SK-N-SH (cell line): ENCODE measurements around the gene TFIP11. TPM values are rescaled to one million over a fixed set of nuclear protein-coding genes. Genes with fewer than 3 reads are reported as not detected.

Experiments
- CTCF ChIA-PET: fragments of 300-600, 350-600 bp; formaldehyde crosslinking; extraction: SDS; loops from one replicate; lab custom pipeline; 2021; lab: Yijun Ruan, JAX
- POLR2A ChIA-PET: fragments of 350-600 bp; sonication (Branson Sonifier 250); formaldehyde crosslinking; extraction: SDS; loops from one replicate; lab custom pipeline; 2020; ENCODE audit warnings: antibody characterized with exemption, inconsistent platforms; lab: Yijun Ruan, JAX
- DNase-seq: peaks from one replicate; pipeline ENCODE4 v3.0.0; 2012
- H2AFZ ChIP-seq: fragments of 200-600 bp; sonication (generic); 2 replicates; pipeline ENCODE4 v1.8.1; 2016; ENCODE audit warnings: antibody characterized with exemption, mild to moderate bottlenecking, low read depth
- H3F3A ChIP-seq: fragments of 200-600 bp; sonication (generic); replicated peaks from 2 replicates; pipeline ENCODE3; 2016; ENCODE audit warnings: antibody characterized with exemption, mild to moderate bottlenecking; ENCODE audit not compliant: insufficient read depth
- H3K27ac ChIP-seq, 2 experiments: fragments of 200-500 bp in 1 of 2; fragments of 200-600 bp in 1 of 2; sonication (Bioruptor generic) in 1 of 2; sonication (generic), shearing (Covaris generic) in 1 of 2; 2 replicates each; pipeline versions ENCODE4 v1.5.1 to v1.6.1; 2014 to 2016; ENCODE audit warnings: low read depth in 2 of 2, inconsistent platforms in 1 of 2, low read length in 1 of 2, mild to moderate bottlenecking in 1 of 2, mixed read lengths in 1 of 2
- H3K27me3 ChIP-seq: fragments of 200-600 bp; sonication (generic), shearing (Covaris generic); 2 replicates; pipeline ENCODE4 v1.6.1; 2016; ENCODE audit warnings: mixed run types; ENCODE audit not compliant: insufficient read depth
- H3K36me3 ChIP-seq, 2 experiments: fragments of 200-500 bp in 1 of 2; fragments of 200-600 bp in 1 of 2; sonication (Bioruptor generic) in 1 of 2; sonication (generic) in 1 of 2; replicated peaks in 1 of 2; 2 replicates each; pipeline versions ENCODE3 to v1.5.1; 2014 to 2016; ENCODE audit warnings: low read length in 1 of 2, mild to moderate bottlenecking in 1 of 2; ENCODE audit not compliant: insufficient read depth in 2 of 2, control insufficient read depth in 1 of 2
- H3K4me1 ChIP-seq, 2 experiments: fragments of 200-500 bp in 1 of 2; fragments of 200-600 bp in 1 of 2; sonication (Bioruptor generic) in 1 of 2; sonication (generic), shearing (Covaris generic) in 1 of 2; 2 replicates each; pipeline versions ENCODE4 v1.5.1 to v1.6.1; 2014 to 2016; ENCODE audit warnings: low read depth in 1 of 2, low read length in 1 of 2, mixed run types in 1 of 2; ENCODE audit not compliant: insufficient read depth in 2 of 2, control insufficient read depth in 1 of 2
- H3K4me2 ChIP-seq: fragments of 200-600 bp; sonication (generic), shearing (Covaris generic); 2 replicates; pipeline ENCODE4 v1.6.1; 2017; ENCODE audit warnings: mixed run types
- H3K4me3 ChIP-seq, 2 experiments: fragments of 200-500 bp in 1 of 2; fragments of 200-600 bp in 1 of 2; sonication (Bioruptor generic) in 1 of 2; sonication (generic), shearing (Covaris generic) in 1 of 2; 2 replicates each; pipeline versions ENCODE4 v1.5.1 to v1.8.1; 2014 to 2016; ENCODE audit warnings: low read depth in 2 of 2, inconsistent platforms in 1 of 2, low read length in 1 of 2, mild to moderate bottlenecking in 1 of 2, mixed read lengths in 1 of 2, moderate library complexity in 1 of 2
- H3K79me2 ChIP-seq: fragments of 200-600 bp; sonication (generic); 2 replicates; pipeline ENCODE4 v1.8.1; 2017; ENCODE audit warnings: mild to moderate bottlenecking; ENCODE audit not compliant: insufficient read depth
- H3K9ac ChIP-seq: fragments of 200-600 bp; sonication (generic); 2 replicates; pipeline ENCODE4 v1.6.1; 2017; ENCODE audit warnings: mixed run types
- H3K9me2 ChIP-seq: fragments of 200-600 bp; sonication (generic); 2 replicates; pipeline ENCODE4 v1.6.1; 2017; ENCODE audit warnings: mixed run types
- H3K9me3 ChIP-seq: fragments of 200-600 bp; sonication (generic); 2 replicates; pipeline ENCODE4 v1.6.1; 2017; ENCODE audit warnings: mixed run types, mild to moderate bottlenecking, moderate library complexity
- H4K20me1 ChIP-seq: fragments of 200-600 bp; sonication (generic); 2 replicates; pipeline ENCODE4 v1.6.1; 2017; ENCODE audit warnings: mild to moderate bottlenecking, mixed run types; ENCODE audit not compliant: insufficient read depth
- ELF1 ChIP-seq: IDR thresholded peaks from 2 replicates; pipeline ENCODE4 v1.4.0; 2012
- EZH2phosphoT487 ChIP-seq: fragments of 200-600 bp; sonication (generic); IDR thresholded peaks from 2 replicates; pipeline ENCODE4 v1.6.1; 2017; ENCODE audit warnings: low read depth, mixed run types, mild to moderate bottlenecking, antibody characterized with exemption, moderate library complexity, borderline replicate concordance
- FOSL2 ChIP-seq: IDR thresholded peaks from 2 replicates; pipeline ENCODE4 v1.4.0; 2012; ENCODE audit warnings: low read depth, mild to moderate bottlenecking, moderate library complexity, borderline replicate concordance
- GATA2 ChIP-seq: sonication (generic); formaldehyde crosslinking; IDR thresholded peaks from 2 replicates; pipeline ENCODE4 v1.5.0; 2020; ENCODE audit warnings: mild to moderate bottlenecking, missing genetic modification reagents
- JUND ChIP-seq: IDR thresholded peaks from 2 replicates; pipeline ENCODE4 v1.4.0; 2012
- MEF2A ChIP-seq: IDR thresholded peaks from 2 replicates; pipeline ENCODE4 v1.4.0; 2012; ENCODE audit warnings: low read depth, borderline replicate concordance
- MXI1 ChIP-seq: IDR thresholded peaks from 2 replicates; pipeline ENCODE4 v1.6.1; 2012; ENCODE audit warnings: mild to moderate bottlenecking, low read depth, low read length, improper control_type of control experiment
- NRF1 ChIP-seq: IDR thresholded peaks from 2 replicates; pipeline ENCODE4 v1.6.1; 2012; ENCODE audit warnings: low read depth, mild to moderate bottlenecking, low read length
- RAD21 ChIP-seq: IDR thresholded peaks from 2 replicates; pipeline ENCODE4 v1.6.1; 2012; ENCODE audit warnings: mild to moderate bottlenecking, low read length
- RXRA ChIP-seq: IDR thresholded peaks from 2 replicates; pipeline ENCODE4 v1.4.0; 2012; ENCODE audit warnings: low read depth, mild to moderate bottlenecking, borderline replicate concordance
- TCF12 ChIP-seq: IDR thresholded peaks from 2 replicates; pipeline ENCODE4 v1.4.0; 2012
- YY1 ChIP-seq: IDR thresholded peaks from 2 replicates; pipeline ENCODE4 v1.4.0; 2012; ENCODE audit warnings: low read depth, mild to moderate bottlenecking
- WGBS: methylation state at CpG from one replicate; pipeline ENCODE4 v1.1.6; 2017; ENCODE audit warnings: low lambda C conversion rate; 5-methylcytosine and 5-hydroxymethylcytosine counted together
- polyA plus RNA-seq, 3 experiments: library from polyadenylated mRNA; depleted of rRNA; stranded (reverse); fragments of >200 nt; gene quantifications; 2 replicates each; pipeline ENCODE4 v1.2.3, GENCODE V29; 2012
- TF ChIP-seq, protein P1 (sequence below): IDR thresholded peaks from 2 replicates; pipeline ENCODE4 v1.6.1; 2012; ENCODE audit warnings: mild to moderate bottlenecking, low read depth, low read length, moderate library complexity
- TF ChIP-seq, protein P2 (sequence below): fragments of 200-600 bp; sonication (generic); IDR thresholded peaks from 2 replicates; pipeline ENCODE4 v1.6.1; 2017; ENCODE audit warnings: antibody characterized with exemption, mild to moderate bottlenecking, moderate library complexity

Gene TFIP11
- polyA plus RNA-seq, 1 of the 3 experiments (the other 2 are of a cell fraction), result 32.8 TPM

DNA sequence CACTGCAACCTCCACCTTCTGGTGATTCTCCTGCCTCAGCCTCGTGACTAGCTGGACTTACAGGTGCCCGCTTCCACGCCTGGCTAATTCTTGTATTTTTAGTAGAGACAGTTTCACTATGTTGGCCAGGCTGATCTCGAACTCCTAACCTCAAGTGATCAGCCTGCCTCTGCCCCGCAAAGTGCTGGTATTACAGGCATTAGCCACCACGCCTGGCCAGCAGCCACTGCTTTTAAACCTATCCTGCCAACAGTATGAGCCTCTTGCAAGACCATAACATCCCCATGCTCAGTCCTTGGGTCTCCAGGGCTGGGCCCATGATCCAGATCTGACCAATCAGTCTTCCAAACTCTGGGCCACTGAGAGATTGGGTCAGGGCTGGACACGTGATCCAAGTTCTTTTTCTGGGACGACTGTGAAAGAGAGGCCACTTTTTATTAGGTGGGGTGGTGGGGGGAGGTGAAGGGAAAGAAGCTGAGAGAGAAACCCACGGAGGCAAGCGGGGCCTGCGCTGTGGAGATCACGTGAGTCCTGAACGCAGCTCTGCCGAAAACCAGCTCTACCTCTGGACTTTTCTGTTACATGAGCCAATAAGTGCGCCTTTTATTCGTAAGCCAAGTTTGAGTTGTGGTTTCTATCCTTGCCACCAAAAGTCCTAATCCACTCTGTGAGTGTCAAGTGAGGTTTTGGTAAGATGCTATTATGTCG is 65.3 kb downstream of the TFIP11 start:
- no peaks in the 10 kb centered on the region; a peak in 1 of 4 replicates for H3K4me1 ChIP-seq
- H2AFZ ChIP-seq, result no peak overlapping the region
- no peak overlapping the region for H3K4me3 ChIP-seq
- no peak overlapping the region for H3K27ac ChIP-seq
- no peak for DNase-seq
- TF ChIP-seq TCF12 (no peak), MEF2A (no peak), GATA2 (no peak), RXRA (no peak)
- H3F3A ChIP-seq, result no peaks in the 10 kb centered on the region
- H3K4me2 ChIP-seq, result no peak overlapping the region
- H3K79me2 ChIP-seq, result no peaks in the 10 kb centered on the region
- H3K9me2 ChIP-seq, result no peaks in the 10 kb centered on the region
- no peaks in the 10 kb centered on the region for H3K9me3 ChIP-seq
- peaks cover 0 to 15% of the 10 kb centered on the region in 2 experiments for H3K36me3 ChIP-seq
- H3K27me3 ChIP-seq, result no peaks in the 10 kb centered on the region
- no peak overlapping the region for H3K9ac ChIP-seq
- ChIA-PET POLR2A (no interaction called here), CTCF (interaction anchor here (2.4 kb wide), 1 partner anchor 15 kb away, joined by 10 read pairs; no protein-coding TSS in a partner anchor)
- WGBS, result 89% methylated on average over 17 of the region's 17 CpGs
- no peaks in the 10 kb centered on the region for H4K20me1 ChIP-seq

DNA sequence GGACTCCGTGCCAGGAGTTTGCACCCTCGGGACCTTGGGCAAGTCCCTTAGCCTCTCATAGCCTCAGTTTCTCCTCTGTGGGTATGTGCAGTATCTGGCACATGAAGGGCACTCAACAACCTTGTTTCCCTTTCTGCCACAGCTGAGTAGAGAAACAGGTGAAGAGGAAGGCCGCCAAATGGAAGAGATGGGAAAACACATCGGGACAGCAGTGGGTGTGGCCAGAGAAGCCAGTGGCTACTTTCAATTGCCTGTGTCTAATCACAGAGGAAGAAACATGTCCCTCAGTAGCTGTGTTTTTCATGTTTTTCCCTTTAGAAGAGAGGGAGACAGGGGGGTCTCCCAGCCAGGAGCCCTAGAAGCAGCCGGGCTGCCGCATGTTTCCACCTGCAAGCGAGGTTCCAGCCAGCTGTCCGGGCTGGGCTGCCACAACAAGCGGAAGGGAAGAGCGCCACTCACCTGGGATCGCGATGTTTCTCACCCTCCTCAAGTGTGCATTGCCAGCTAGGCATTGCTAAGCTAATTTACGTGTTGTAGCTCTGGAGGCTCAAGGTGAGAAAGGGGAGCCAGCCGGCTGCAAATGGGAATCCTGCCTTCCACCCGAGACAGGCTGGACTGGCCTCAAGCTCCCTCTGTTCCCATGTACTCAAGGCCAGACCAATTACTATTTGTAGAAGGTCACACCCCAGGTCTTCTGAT is 66.5 kb downstream of the TFIP11 start:
- no peak overlapping the region for H3K4me2 ChIP-seq
- H3K4me1 ChIP-seq, result no peaks in the 10 kb centered on the region; a peak in 1 of 4 replicates
- no peak overlapping the region for H3K27ac ChIP-seq
- TF ChIP-seq, protein P1, sequence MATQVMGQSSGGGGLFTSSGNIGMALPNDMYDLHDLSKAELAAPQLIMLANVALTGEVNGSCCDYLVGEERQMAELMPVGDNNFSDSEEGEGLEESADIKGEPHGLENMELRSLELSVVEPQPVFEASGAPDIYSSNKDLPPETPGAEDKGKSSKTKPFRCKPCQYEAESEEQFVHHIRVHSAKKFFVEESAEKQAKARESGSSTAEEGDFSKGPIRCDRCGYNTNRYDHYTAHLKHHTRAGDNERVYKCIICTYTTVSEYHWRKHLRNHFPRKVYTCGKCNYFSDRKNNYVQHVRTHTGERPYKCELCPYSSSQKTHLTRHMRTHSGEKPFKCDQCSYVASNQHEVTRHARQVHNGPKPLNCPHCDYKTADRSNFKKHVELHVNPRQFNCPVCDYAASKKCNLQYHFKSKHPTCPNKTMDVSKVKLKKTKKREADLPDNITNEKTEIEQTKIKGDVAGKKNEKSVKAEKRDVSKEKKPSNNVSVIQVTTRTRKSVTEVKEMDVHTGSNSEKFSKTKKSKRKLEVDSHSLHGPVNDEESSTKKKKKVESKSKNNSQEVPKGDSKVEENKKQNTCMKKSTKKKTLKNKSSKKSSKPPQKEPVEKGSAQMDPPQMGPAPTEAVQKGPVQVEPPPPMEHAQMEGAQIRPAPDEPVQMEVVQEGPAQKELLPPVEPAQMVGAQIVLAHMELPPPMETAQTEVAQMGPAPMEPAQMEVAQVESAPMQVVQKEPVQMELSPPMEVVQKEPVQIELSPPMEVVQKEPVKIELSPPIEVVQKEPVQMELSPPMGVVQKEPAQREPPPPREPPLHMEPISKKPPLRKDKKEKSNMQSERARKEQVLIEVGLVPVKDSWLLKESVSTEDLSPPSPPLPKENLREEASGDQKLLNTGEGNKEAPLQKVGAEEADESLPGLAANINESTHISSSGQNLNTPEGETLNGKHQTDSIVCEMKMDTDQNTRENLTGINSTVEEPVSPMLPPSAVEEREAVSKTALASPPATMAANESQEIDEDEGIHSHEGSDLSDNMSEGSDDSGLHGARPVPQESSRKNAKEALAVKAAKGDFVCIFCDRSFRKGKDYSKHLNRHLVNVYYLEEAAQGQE, result no peak
- TF ChIP-seq ELF1 (no peak), MXI1 (no peak), RAD21 (no peak), YY1 (no peak), NRF1 (no peak), FOSL2 (no peak), EZH2phosphoT487 (no peak), JUND (no peak)
- TF ChIP-seq, protein P2, sequence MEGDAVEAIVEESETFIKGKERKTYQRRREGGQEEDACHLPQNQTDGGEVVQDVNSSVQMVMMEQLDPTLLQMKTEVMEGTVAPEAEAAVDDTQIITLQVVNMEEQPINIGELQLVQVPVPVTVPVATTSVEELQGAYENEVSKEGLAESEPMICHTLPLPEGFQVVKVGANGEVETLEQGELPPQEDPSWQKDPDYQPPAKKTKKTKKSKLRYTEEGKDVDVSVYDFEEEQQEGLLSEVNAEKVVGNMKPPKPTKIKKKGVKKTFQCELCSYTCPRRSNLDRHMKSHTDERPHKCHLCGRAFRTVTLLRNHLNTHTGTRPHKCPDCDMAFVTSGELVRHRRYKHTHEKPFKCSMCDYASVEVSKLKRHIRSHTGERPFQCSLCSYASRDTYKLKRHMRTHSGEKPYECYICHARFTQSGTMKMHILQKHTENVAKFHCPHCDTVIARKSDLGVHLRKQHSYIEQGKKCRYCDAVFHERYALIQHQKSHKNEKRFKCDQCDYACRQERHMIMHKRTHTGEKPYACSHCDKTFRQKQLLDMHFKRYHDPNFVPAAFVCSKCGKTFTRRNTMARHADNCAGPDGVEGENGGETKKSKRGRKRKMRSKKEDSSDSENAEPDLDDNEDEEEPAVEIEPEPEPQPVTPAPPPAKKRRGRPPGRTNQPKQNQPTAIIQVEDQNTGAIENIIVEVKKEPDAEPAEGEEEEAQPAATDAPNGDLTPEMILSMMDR, result no peak
- no peaks in the 10 kb centered on the region for H3K79me2 ChIP-seq
- no peak overlapping the region for H2AFZ ChIP-seq
- H3K9me2 ChIP-seq, result no peaks in the 10 kb centered on the region
- POLR2A ChIA-PET, result interaction anchor here (1.2 kb wide), 1 partner anchor 15 kb away, joined by 3 read pairs; no protein-coding TSS in a partner anchor
- H3F3A ChIP-seq, result no peaks in the 10 kb centered on the region
- peaks cover 0 to 6% of the 10 kb centered on the region in 2 experiments for H3K36me3 ChIP-seq
- WGBS, result 91% methylated on average over 8 of the region's 15 CpGs
- no peak overlapping the region for H3K4me3 ChIP-seq
- no peak overlapping the region for H3K9ac ChIP-seq
- no peaks in the 10 kb centered on the region for H4K20me1 ChIP-seq
- DNase-seq, result no peak
- no peaks in the 10 kb centered on the region for H3K9me3 ChIP-seq
- CTCF ChIA-PET, result interaction anchor here (0.6 to 2.4 kb wide), 3 partner anchors 16 to 1249 kb away, joined by 3 to 10 read pairs (median 3); no protein-coding TSS in a partner anchor
- no peaks in the 10 kb centered on the region for H3K27me3 ChIP-seq
